GM18511 (cell line): ENCODE results near the gene ACADS.

Experiments used
- ATAC-seq: cut with Tn5 transposase; IDR thresholded peaks from one replicate; pipeline ENCODE4 v1.9.1; 2021; ENCODE audit warnings: mild to moderate bottlenecking, moderate library complexity; ENCODE audit not compliant: unreplicated experiment

ACADS gene

GRCh38 chr12:120700886-120701285 is 24.7 kb upstream of the ACADS start:
- ATAC-seq, result no peak

GRCh38 chr12:120702637-120703036 is 23.0 kb upstream of the ACADS start:
- ATAC-seq, result no peak

- no peak for ATAC-seq
These were observed 22.2 kb upstream of the ACADS start for GRCh38 chr12:120703311-120703942.

- ATAC-seq, result no peak
These were observed 20.0 kb upstream of the ACADS start for GRCh38 chr12:120705618-120706017.

- no peak for ATAC-seq
These were observed 19.6 kb upstream of the ACADS start for GRCh38 chr12:120706029-120706428.

GRCh38 chr12:120708651-120709050 is 17.0 kb upstream of the ACADS start:
- no peak for ATAC-seq

- ATAC-seq, result peak; percentile 84
These were observed 15.4 kb upstream of the ACADS start, which contains the start of gene UNC119B for GRCh38 chr12:120710031-120710804. Gene UNC119B, plus strand, starts transcription at chr12:120710458. Its CDS starts 17 bp downstream, at chr12:120710475.

- peak; percentile 39 for ATAC-seq
These were observed 14.8 kb upstream of the ACADS start for GRCh38 chr12:120710805-120711296.

GRCh38 chr12:120711411-120711810 is 14.2 kb upstream of the ACADS start:
- no peak for ATAC-seq

- ATAC-seq, result no peak
These were observed 13.0 kb upstream of the ACADS start for GRCh38 chr12:120712610-120713009.

- no peak for ATAC-seq
These were observed 11.7 kb upstream of the ACADS start for GRCh38 chr12:120713861-120714482.

- ATAC-seq, result no peak
These were observed 7.6 kb upstream of the ACADS start for GRCh38 chr12:120718055-120718454.

- ATAC-seq, result peak; percentile 59
These were observed 6.6 kb upstream of the ACADS start for GRCh38 chr12:120719072-120719471.

GRCh38 chr12:120719496-120720233 is 6.0 kb upstream of the ACADS start:
- no peak for ATAC-seq

GRCh38 chr12:120720234-120720986 is 5.2 kb upstream of the ACADS start:
- no peak for ATAC-seq

- no peak for ATAC-seq
These were observed 4.4 kb upstream of the ACADS start for GRCh38 chr12:120720987-120721801.

GRCh38 chr12:120721866-120722265 is 3.8 kb upstream of the ACADS start:
- no peak for ATAC-seq

- ATAC-seq, result no peak
These were observed 2.8 kb upstream of the ACADS start for GRCh38 chr12:120722784-120723183.

GRCh38 chr12:120724720-120725119 is 906 bp upstream of the ACADS start:
- ATAC-seq, result no peak
